GM18498 (cell line): Measurements from ENCODE around the gene TCTN1.
"Not testable (repeated sequence)": the region's sequence is repeated elsewhere in the genome, so short reads cannot be mapped to it uniquely, and the experiment has no call there.

Experiments used
- ATAC-seq: cut with Tn5 transposase; IDR thresholded peaks from one replicate; pipeline ENCODE4 v1.9.1; 2021; ENCODE audit warnings: mild to moderate bottlenecking, moderate library complexity; ENCODE audit not compliant: unreplicated experiment

Gene TCTN1

DNA sequence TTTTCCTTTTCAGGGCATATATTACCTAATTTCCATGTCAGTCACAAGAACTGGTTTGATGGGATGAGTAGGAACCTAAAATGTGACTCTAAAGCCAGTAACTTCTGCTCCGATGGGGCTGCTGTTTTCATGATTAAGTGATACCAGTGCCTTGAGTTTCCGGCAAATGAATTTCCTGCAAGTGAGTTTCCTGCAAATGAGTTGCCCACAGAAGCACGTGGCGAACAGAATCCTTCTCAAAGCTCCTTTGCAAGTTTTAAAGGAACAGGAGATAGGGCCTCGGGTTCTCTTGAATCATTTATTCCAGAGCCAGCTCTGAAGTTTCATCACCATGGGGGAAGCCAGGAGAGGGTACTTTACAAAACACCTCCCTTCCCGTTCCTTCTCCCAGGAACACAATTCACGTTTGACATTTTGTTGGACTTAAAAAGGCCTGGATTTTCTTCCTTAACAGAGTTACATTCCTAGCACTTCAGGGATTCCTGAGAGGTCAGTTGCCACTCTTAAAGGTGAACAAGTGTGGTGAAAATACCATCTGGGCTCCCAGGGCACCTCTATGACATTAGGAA is 28.6 kb upstream of the TCTN1 start:
- ATAC-seq = no peak

- ATAC-seq = not testable (repeated sequence)
These were observed 26.8 kb upstream of the TCTN1 start for GRCh38 chr12:110587102-110587501.

GRCh38 chr12:110590059-110590458 is 23.9 kb upstream of the TCTN1 start:
- no peak for ATAC-seq

- ATAC-seq = peak; percentile 87
These were observed 23.1 kb upstream of the TCTN1 start for GRCh38 chr12:110590806-110591326.

DNA sequence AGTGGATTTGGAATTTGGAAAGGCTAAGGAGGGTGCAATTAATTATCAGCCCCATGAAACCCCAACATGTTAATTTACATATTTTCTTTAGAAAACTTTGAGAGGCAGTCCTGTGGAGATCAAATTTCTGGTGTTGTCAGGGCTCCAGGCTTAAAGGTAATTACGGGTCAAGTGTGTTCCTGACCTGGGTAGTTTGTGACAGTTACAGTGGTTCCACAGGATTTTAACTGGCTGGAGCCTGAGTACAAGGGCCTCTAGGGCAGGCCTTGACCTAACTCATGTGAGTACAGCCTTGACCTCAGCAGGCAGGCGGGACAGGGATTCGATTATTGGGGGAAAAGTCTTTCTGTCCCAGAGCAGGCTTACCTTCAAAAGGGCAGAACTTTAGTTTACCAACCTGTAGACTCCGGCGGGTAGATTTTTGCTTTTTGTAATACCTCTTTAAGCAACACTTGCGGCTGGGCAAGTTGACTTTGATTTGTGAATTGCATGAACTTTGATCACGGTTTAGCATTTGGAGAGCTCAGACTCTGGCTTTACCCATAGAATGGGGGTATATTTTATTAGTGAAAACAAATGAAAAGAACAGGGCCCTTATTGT is 22.4 kb upstream of the TCTN1 start:
- no peak for ATAC-seq

- ATAC-seq = no peak
These were observed 21.9 kb upstream of the TCTN1 start for GRCh38 chr12:110592078-110592477.

DNA sequence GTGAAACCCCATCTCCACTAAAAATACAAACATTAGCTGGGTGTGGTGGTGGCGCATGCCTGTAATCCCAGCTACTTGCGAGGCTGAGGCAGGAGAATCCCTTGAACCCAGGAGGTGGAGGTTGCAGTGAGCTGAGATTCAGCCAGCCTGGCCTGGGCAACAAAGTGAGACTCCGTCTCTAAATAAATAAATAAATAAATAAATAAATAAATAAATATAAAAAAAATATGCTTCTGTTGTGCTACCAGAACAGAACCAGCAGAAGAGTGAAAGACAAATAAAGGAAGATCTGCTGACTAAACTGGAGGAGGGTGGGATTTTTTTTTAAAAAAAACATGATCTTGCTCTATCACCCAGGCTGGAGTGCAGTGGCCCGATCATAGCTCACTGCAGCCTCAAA is 21.0 kb upstream of the TCTN1 start:
- ATAC-seq = not testable (repeated sequence)

DNA sequence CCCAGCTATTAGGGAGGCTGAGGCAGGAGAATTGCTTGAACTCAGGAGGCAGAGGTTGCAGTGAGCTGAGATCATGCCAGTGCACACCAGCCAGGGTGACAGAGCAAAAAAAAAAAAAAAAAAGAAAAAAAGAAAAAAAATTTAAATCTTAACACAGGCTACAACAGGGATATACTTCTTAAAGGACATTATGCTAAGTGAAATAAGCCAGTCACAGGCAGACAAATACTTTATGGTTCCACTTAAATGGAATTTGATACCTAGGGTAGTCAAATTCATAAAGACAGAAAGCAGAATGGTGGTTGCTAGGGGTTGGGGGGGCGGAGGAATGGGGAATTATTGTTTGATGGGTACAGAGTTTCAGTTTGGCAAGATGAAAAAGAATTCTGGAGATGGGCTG is 16.0 kb upstream of the TCTN1 start:
- ATAC-seq = no peak

GRCh38 chr12:110599334-110599733 is 14.6 kb upstream of the TCTN1 start:
- ATAC-seq = no peak

- ATAC-seq = no peak
These were observed 13.7 kb upstream of the TCTN1 start for GRCh38 chr12:110600254-110600653.

DNA sequence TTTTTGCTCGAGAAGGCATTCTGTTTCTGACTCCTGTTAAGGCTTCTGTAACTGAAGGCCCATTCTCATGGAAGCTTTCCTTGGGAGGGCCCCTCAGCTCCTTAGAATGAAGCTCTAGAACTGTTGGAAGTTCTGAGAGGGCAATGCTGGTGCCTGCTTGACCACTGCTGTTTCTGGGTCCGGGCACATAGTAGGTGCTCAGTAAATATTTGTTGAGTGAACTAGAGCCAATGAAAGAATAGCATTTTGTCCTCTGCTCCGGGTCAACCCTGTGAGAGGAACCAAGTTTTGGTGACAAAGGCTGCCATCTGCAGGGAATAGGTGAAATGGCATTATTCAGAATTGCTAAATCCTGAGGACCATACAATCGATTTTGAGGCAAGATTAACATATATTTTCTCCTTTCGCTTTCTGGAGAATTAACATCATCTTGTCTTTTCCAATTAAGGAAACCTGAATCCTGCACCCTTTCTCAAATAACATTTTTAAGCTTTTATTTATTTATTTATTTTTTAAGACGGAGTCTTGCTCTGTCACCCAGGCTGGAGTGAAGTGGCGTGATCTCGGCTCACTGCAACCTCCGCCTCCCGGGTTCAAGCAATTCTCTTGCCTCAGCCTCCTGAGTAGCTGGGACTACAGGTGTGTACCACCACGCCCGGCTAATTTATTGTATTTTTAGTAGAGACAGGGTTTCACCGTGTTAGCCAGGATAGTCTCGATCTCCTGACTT is 11.7 kb upstream of the TCTN1 start:
- ATAC-seq = not testable (repeated sequence)

- no peak for ATAC-seq
These were observed 7.7 kb upstream of the TCTN1 start for GRCh38 chr12:110606253-110606611.

DNA sequence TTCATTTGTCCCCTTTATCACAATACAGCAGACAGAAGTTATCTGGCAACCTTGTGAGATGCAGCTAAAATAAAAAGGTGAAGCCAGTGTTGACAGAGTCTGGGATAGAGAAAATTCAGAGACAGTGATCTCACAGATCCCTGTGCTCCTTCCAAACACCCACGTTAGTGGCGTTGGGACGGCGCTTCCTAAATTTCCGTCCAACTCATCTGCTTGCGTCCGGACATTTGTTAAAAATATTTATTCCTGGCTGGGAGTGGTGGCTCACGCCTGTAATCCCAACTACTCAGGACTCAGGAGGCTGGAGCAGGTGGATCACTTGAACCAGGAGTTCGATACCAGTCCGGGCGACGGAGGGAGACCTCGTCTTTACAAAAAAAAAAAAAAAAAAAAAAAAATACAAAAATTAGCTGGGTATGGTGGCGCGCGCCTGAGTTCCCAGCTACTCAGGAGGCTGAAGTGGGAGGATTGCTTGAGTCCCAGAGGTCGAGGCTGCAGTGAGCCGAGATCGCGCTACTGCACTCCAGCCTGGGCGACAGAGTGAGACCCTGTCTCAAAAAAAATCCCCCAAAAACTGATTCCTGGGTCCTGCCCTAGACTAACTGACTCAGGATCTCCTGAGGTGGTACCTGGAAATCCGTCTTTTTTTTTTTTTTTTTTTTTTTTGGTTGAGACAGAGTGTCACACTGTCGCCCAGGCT is 708 bp upstream of the TCTN1 start:
- no peak for ATAC-seq

DNA sequence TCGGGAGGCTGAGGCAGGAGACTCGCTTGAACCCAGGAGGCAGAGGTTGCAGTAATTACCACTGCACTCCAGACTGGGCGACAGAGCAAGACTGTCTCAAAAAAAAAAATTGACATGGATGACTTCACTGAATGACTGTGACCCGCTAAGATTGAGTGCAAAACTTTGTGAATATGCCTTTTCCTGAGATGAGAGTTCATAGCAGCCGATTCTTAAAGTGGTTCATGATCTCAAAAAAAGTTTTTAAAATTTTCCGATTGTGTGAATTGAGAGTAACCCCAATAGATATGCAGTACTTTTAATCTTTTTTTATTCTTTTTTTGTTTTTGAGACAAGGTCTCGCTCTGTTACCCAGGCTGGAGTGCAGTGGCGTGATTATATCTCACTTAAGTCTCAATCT is 1.2 kb downstream of the TCTN1 start:
- ATAC-seq = no peak

GRCh38 chr12:110616471-110617115 is 2.7 kb downstream of the TCTN1 start:
- no peak for ATAC-seq

DNA sequence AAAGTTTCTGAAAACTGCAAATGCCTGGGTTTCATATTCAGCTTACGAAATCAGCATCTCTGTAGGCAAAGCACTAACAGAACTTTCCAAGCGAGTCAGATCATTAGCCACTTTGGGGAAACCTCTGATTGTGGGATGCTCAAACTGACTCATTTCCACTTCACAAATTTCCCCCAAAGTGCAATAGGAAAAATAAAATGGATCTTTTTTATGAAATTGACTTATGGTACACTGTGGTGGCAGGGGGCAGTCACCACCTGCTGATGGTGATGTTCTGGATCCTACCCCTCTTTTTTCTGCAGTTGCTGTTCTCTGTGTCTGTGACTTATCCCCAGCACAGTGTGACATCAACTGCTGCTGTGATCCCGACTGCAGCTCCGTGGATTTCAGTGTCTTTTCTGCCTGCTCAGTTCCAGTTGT is 5.6 kb downstream of the TCTN1 start:
- ATAC-seq = peak; percentile 56

DNA sequence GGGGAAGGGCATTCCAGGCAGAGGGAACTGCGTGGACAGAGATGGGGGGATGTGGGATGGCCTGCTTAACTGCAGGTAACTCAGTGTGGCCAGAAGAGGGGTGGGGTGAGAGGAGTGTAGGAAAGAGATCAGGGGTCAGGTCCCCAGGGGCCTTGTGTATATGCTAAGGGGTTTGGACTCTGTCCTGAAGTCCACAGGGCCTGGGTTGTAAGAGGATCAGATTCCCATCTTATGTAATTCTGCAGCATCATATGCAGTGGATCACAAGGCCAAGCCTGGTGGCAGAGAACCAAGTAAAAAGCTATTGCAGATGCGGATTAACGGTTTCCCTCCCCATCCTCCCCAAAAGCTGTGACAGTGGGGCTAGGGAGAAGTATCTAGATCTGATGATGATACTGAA is 8.7 kb downstream of the TCTN1 start:
- ATAC-seq = no peak

GRCh38 chr12:110627500-110628195 is 13.7 kb downstream of the TCTN1 start:
- ATAC-seq = peak; percentile 45

DNA sequence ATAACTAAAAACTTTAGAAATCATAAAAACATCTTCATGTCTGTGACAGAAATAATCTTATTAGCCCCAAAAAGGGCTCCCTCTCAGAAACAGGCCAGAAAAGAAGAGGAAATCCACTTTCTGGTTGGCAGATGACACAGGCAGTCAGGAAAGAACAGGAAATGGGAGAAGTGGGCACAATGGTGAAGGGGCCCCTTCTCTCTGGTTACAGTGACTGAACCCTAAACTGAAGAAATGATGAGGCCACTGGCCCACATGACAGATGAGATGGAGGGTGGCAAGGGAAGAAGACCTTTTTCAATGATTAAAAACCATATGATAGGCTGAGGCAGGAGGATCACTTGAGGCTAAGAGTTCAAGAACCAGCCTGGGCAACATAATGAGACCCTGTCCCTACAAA is 21.1 kb downstream of the TCTN1 start:
- no peak for ATAC-seq

DNA sequence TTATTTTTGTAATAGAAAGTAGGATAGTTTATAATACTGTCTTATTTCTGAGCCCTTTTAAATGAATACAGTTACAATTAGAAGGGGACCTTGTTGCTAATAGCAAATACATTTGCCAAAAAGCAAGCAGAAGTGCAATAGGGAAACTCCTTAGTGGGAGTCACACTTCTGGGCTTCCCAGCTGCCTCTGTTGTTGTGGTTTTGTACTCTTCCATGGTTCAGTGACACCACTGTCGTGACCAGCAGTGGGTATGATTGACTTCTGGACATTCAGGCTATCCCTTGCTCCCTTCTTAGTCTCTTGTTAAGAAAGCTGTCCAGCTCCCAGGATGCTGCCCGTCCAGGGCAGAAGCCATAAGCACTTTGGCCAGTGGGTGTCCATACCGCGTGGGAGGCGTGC is 22.6 kb downstream of the TCTN1 start:
- no peak for ATAC-seq
